Sigmoid colon (tissue), 4 donors: Measurements from ENCODE around the gene RPAP3.

Source experiments
- EP300 ChIP-seq, 4 donors: sonication (generic); formaldehyde crosslinking; IDR thresholded peaks; one replicate each; pipeline ENCODE4 v1.6.1; 2017; ENCODE audit warnings: antibody characterized with exemption in 4 of 4
- POLR2A ChIP-seq, 2 donors: fragments of 450-650 bp; IDR thresholded peaks; one replicate each; pipeline ENCODE4 v1.6.1; 2016; ENCODE audit warnings: antibody characterized with exemption in 2 of 2, mild to moderate bottlenecking in 2 of 2, moderate library complexity in 2 of 2
- POLR2AphosphoS5 ChIP-seq, 4 donors: sonication (generic); formaldehyde crosslinking; IDR thresholded peaks; one replicate each; pipeline ENCODE4 v1.6.1; 2017; ENCODE audit warnings: antibody characterized with exemption in 4 of 4
- TF ChIP-seq, protein P1 (sequence below), 4 experiments: fragments of 450-650 bp in 3 of 4; fragments of 200-600 bp in 1 of 4; IDR thresholded peaks; one replicate each; pipeline ENCODE4 v1.5.1; 2016 to 2019; ENCODE audit warnings: antibody characterized with exemption in 4 of 4, mild to moderate bottlenecking in 3 of 4, moderate library complexity in 2 of 4

- TF ChIP-seq POLR2AphosphoS5 (IDR thresholded peaks at IDR 0.05) (no peak), EP300 (IDR thresholded peaks at IDR 0.05) (no peak), POLR2A (IDR thresholded peaks at IDR 0.05) (no peak)
- TF ChIP-seq, protein P1, sequence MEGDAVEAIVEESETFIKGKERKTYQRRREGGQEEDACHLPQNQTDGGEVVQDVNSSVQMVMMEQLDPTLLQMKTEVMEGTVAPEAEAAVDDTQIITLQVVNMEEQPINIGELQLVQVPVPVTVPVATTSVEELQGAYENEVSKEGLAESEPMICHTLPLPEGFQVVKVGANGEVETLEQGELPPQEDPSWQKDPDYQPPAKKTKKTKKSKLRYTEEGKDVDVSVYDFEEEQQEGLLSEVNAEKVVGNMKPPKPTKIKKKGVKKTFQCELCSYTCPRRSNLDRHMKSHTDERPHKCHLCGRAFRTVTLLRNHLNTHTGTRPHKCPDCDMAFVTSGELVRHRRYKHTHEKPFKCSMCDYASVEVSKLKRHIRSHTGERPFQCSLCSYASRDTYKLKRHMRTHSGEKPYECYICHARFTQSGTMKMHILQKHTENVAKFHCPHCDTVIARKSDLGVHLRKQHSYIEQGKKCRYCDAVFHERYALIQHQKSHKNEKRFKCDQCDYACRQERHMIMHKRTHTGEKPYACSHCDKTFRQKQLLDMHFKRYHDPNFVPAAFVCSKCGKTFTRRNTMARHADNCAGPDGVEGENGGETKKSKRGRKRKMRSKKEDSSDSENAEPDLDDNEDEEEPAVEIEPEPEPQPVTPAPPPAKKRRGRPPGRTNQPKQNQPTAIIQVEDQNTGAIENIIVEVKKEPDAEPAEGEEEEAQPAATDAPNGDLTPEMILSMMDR (IDR thresholded peaks at IDR 0.05) = no peak
Measured at GRCh38 chr12:47687636-47688035, 18.2 kb downstream of the RPAP3 start.
